H54 (cell line): ENCODE measurements around the gene SMOC1.

Source experiments
- DNase-seq: peaks from one replicate; pipeline ENCODE4 v3.0.0; 2011; ENCODE audit warnings: low spot score, mixed read lengths; ENCODE audit not compliant: insufficient read length
- FAIRE-seq: peaks from 3 replicates; lab custom pipeline; 2011; peaks lifted over from hg19 to GRCh38; lab: Jason Lieb, UNC
- POLR2A ChIP-seq: IDR thresholded peaks from 2 replicates; pipeline ENCODE4 v1.6.1; 2011; ENCODE audit warnings: low read depth, mild to moderate bottlenecking, low read length

The SMOC1 gene

DNA sequence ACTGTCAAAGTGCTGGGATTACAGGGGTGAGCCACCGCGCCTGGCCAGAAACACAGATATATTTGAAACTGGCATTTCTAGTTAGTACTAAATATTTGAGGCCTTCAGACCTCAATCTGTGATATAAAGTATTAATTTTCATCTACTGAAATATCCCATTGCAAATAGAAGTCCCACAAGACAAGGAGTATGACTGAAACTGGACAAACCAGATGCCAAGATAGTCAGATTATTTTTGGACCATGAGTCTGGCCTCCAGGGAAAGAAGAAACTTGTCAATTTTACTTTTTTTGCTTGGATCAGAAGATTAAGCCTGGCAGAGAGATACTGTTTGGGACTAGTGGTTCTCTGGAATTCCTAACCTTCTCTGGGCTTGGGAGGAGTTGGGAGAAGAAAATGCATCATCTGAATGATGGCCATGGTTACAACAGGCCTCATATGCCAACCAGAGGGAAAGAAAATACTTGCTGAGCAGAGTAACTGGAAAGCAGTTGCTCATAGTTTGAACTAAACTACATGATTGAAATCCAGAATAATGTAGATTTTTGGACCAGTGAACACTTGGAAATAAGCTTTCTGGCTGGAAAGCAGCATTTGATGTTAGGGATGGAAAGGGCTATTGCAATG is 2.9 kb upstream of the SMOC1 start:
- no peak for TF ChIP-seq POLR2A
- FAIRE-seq (no peak), DNase-seq (no peak)

DNA sequence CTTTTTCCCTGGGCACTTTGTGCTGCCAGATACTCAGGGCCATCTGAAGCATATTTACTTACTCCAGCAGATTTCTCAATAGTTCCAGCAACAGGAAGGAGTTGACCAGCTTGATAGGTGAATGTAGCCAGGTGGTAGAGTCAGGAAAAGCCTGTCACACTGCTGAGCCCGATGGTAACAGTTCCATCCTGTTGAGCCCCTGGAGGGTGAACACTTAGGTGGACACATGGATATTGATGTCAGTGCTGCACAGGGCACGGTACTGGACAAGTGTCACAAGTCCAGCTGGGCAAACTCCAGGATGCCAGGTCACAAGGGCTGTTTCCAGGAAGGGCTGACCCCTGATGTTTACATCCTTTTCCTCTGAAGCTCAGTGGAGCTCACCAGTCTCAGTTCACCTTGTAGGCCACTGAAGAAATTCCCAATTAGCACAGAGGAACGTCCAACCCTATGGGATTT is 2.3 kb upstream of the SMOC1 start:
- TF ChIP-seq POLR2A: no peak
- FAIRE-seq: no peak
- no peak for DNase-seq

DNA sequence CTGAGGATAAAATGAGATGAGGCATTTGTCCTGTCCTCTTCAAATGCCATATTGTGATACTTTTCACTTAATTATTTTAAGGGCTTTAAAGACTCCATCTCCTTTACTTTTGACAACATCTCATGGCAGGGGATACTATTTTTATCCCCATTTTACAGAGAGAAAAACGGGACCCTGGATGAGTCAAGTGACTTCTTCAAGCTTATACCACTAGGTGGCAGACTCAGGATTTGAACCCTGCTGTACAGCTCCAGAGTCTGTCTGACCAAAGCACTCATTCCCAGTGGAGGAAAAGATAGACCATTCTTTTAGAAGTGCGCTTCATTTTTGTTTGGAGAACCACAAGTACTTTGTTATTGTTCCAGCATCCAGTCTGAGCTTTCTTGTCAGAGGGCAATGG is 1.7 kb upstream of the SMOC1 start:
- no peak for FAIRE-seq
- peak; percentile 20 for DNase-seq
- no peak for TF ChIP-seq POLR2A

DNA sequence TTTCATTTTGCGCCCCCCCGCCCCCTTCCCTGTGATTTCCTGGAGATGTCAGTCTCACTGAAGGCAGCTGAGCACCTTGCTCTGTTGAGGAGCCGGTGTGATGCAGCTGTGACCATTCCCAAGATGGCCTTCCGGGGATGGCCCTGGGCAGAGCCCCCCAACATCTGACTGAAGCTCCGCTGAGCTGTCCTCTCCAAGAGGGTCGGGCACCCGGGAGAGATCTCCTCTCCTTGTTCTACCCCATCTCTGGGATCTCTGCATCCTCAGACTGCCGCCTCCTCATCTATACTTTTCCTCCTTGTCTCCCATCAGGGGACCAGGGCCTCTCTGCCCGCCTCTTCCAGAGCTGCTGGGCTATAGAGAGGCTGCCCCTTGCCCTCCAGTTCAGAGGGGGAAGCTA is 965 bp upstream of the SMOC1 start:
- no peak for FAIRE-seq
- DNase-seq: no peak
- no peak for TF ChIP-seq POLR2A

DNA sequence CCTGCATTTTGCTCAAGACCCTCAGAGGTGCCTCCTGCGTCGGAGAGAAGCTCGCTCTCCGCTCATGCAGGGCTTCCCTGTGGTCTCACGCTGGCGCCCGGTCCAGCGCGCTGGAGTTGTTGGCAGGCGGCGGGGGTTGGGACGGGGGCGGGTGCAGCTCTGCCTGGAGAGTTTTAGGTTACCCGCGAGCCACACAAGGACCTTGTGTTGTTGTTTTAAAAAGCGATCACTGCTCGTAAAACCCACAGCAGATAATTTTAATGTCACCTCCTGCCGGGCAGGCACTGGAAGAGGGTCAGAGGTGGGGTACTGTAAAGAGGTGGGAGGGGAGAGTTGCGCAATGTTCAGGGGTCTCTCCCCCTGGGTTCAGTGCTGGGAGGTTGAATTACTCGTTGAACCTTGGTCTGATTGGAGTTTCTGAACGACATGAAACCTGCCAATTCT is 850 bp downstream of the SMOC1 start:
- no peak for TF ChIP-seq POLR2A
- no peak for DNase-seq
- no peak for FAIRE-seq

DNA sequence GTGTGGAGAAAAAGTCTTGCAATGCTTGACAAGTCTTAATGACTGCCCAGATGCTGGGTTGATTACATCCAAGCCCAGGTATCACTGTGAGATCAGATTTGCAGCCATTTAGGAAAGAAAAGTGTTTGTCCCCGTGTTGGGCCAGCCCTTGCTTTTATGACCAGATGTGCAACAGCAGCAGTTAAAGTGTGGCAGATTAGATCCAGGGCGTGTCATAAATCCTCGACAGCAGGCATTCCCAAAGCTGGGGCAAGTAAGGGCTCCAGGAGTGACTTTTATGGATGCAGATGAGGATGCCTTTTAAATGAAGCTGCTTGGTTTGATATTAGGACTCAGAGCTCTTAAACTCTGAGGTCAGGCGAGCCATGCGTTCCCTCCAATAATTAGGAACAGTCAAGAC is 1.7 kb downstream of the SMOC1 start:
- no peak for TF ChIP-seq POLR2A
- FAIRE-seq (no peak), DNase-seq (no peak)

DNA sequence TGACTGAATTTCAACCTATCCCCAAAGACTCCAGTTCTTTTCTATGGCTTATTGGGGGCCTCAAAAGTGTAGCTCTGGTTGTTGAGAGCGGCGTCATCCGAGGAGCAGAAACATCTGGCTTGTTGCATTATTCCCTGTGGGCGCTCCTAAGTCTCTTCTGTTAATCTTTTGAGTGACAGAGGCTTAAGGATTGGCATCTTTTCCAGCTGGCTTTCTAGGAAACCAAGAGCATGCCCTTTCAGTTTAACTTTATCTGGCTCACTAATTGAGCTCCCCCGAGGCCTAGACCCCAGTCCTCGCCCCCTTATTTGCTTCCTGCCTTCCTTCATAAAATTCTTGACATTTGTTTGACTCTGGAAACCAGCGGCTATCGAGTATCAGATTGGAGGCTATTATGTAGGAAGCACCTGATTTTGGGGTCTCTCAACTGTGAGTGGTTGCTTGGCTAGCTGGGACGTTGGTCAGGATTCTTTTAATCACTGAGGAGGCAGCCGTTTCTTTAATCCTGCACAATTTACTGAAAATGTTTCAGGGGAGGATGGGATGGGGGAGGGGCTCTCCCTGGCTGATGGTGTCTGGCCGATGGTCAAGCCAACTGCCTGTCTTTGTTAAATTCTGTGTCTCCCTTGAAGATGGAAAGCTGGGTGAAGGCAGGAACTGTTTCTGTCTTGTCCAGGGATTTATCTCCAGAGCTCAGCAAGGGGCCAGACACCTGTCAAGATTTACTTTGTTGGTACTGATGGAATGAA is 3.1 kb downstream of the SMOC1 start:
- no peak for DNase-seq
- FAIRE-seq: no peak
- no peak for TF ChIP-seq POLR2A

DNA sequence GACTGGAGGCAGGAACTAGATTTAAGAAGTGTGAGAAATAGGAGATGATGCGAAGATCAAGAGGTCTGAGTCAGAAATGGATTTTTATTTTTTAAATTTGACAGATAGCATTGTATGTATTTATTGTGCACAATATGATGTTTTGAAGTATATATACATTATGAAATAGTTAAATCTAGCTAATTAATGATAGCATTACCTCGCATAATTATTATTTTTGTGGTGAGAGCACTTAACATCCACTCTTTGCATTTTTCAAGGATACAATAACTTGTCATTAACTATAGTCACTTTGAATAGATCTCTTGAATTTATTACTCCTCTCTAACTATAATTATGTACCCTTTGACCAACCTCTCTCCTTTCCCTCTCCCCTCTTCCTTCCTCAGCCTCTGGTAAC is 3.7 kb downstream of the SMOC1 start:
- DNase-seq (no peak), FAIRE-seq (no peak)
- no peak for TF ChIP-seq POLR2A

DNA sequence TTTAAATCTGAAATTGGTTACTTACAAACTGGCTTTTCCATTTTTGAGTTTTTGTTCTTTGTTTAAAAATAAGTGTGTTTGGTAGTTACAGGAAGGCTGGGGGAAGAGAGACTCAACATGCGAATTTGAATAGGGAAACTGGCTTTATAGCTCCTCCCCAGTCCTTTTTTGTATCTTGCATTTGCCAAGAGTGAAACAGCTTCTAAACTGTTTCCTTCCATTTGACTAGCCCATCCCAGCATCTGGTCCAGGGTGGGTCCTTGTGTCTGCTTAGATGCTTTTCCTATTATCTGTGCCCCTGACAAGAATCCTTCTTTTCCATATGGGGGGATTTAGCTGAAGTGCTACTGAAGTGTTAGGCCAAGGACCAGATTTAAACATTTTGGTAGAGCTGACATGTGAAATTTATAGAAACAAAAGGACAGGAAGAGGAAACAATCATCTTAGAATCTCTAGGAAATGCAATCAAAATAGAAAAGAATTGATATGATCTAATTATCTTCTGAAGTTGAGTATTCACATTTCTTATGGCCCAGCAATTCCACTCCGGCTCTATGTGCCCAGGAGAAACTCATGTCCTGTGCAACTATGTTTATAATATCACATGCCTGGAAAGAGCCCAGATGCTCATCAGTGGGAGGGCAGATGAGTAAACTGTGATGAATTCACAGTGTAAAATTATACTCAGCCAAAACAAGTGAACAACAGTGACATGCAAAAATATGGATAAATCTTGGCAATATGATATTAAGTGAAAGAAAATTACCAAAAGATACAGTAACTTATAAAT is 7.4 kb downstream of the SMOC1 start:
- DNase-seq (no peak), FAIRE-seq (no peak)
- TF ChIP-seq POLR2A: no peak

DNA sequence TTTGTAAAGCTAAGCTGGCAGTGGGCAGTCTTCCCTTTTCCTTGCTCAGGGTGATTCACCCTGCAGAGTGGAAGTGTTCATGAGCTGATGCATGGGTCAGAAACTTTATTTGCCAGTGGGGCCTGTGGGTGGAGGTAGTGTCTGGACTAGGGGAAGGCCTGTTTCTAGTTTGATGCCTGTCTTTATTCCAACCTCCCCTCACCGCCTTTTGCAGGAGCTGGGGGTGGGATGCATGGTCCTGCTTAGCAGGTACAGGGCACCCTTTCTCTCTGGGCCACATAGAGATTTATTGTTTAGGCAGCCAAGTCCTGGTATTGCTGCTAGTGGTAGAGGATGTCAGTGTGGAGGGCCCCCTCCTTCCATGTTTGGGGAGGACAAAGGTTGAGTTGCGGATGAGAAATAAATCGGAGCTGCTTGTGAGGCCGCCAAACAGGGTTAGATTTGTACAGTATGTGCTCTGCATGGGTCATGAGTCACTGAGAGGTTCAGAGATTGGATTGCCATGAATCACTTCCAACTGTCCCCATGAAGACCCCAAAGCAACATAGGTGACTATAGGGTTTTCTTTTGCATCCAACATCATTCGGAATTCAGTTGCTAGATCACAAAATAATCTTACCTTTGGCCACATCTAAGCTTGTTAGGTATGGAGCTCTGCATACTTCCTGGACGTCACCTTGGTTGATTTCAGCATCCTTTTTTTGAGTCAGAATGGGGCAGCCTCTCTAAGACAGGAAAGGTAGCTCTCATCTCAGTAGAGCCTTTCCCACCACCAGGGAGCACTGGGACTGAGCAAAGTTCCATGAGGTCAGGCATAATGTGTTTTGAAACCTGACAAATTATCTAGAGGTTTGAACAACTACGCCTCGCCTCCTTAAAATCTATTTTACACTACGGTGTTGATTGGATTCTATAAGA is 8.8 kb downstream of the SMOC1 start:
- FAIRE-seq (no peak), DNase-seq (no peak)
- TF ChIP-seq POLR2A: no peak

DNA sequence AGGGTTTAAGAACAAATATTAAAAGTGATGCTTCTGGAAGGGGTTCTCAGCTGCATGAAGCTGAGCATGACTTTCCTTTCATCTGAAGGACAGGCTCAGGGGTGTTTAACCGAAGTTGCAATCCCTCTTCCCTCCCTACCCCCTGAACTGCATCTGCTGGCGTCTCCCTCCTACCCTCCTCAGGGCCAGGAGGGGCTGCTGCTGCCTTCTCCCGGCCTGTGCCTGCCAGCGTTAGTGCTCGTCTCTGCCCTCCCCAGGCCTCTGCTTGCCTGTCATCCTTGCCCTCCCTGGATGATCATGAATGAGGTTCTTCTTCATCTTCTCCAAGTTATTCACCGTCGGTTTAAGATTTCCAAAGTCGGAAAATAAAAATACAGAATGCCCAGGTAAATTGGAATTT is 12.2 kb downstream of the SMOC1 start:
- DNase-seq (no peak), FAIRE-seq (no peak)
- TF ChIP-seq POLR2A: no peak

DNA sequence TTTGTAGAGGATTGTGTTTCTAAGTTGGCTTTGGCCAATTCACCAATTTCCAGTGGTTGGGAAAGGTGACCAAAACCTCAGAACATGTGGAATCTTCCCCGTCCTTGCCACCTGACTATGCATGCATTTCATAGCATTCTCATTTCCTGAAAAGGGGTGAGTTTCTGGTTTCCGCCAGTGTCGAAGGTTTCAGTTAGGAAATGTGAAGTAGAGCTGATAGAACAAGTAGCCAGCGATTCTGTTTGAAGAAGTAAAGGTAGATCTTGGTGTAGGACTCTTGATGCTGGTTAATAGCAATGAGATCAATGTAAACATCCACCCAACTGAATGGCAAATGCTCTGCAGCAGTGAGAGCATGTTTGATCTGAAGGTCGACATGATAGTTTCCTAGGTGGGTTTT is 15.9 kb downstream of the SMOC1 start:
- DNase-seq: no peak
- no peak for TF ChIP-seq POLR2A
- FAIRE-seq: no peak

DNA sequence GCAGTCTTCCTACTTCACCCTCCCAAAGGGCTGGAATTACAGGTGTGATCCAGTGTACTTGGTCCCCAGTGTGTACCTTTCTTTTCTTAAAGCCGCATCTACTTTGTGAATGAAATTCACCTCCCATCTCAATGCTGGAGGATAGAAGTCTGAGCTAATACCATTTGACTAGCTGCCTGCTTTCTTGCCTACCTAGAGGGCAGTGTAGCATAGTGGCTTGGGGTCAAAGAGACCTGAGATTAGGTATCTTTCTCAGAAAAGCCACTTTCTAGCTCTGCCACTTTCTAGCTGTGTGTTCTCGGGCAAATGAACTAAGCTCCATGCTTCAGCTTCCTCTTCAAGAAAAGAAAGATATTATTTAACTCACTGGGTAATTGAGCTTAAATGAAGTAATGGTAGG is 16.9 kb downstream of the SMOC1 start:
- no peak for FAIRE-seq
- no peak for DNase-seq
- no peak for TF ChIP-seq POLR2A
